Measurements from ENCODE around the gene SLC7A6OS.

SLC7A6OS gene

GRCh38 chr16:68296291-68296690 lies 14.5 kb downstream of the SLC7A6OS start:
- TF ChIP-seq MAX (IDR thresholded peaks at IDR 0.05) (no peak), CEBPB (IDR thresholded peaks at IDR 0.05) (no peak), EGR1 (IDR thresholded peaks at IDR 0.05) (no peak), EP300 (IDR thresholded peaks at IDR 0.05; ENCODE audit: borderline replicate concordance) (no peak), USF1 (IDR thresholded peaks at IDR 0.05) (no peak), NFIC (IDR thresholded peaks at IDR 0.05) (no peak), TAF1 (IDR thresholded peaks at IDR 0.05; ENCODE audit: low read depth) (no peak), TCF12 (IDR thresholded peaks at IDR 0.05; ENCODE audit: low read depth) (no peak), TEAD4 (IDR thresholded peaks at IDR 0.05) (no peak), ZBTB7A (IDR thresholded peaks at IDR 0.05; ENCODE audit: low read depth) (no peak), RAD21 (IDR thresholded peaks at IDR 0.05; ENCODE audit: low read depth) (no peak), CREB1 (IDR thresholded peaks at IDR 0.05; ENCODE audit: low read depth) (no peak), REST (IDR thresholded peaks at IDR 0.05; ENCODE audit: low read depth) (no peak), FOXM1 (IDR thresholded peaks at IDR 0.05; ENCODE audit: borderline replicate concordance, low read depth) (no peak), YY1 (IDR thresholded peaks at IDR 0.05; ENCODE audit: low read depth) (no peak)

DNA sequence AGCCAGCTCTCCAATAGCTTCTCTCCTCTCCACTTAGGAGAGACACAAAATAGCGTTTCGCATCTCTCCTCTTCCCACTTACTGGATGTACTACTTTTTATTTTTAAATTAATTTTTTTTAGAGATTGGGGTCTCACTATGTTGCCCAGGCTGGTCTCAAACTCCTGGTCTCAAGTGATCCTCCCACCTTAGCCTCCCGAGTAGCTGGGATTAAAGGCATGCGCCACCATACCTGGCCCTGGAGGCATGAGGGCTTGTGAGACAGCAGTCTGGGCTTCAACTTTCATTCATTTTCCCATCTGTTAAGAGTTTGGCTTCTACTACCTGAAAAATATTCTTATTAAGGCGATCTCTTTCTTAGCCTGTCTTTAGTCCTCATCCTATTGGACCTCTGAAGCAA lies 18.3 kb downstream of the SLC7A6OS start:
- TF ChIP-seq ZBTB7A (IDR thresholded peaks at IDR 0.05; ENCODE audit: low read depth) (no peak), CREB1 (IDR thresholded peaks at IDR 0.05; ENCODE audit: low read depth) (no peak), CEBPB (IDR thresholded peaks at IDR 0.05) (no peak), EGR1 (IDR thresholded peaks at IDR 0.05) (no peak), FOXM1 (IDR thresholded peaks at IDR 0.05; ENCODE audit: borderline replicate concordance, low read depth) (no peak), EP300 (IDR thresholded peaks at IDR 0.05; ENCODE audit: borderline replicate concordance) (no peak), TCF12 (IDR thresholded peaks at IDR 0.05; ENCODE audit: low read depth) (no peak), NFIC (IDR thresholded peaks at IDR 0.05) (no peak), RAD21 (IDR thresholded peaks at IDR 0.05; ENCODE audit: low read depth) (no peak), USF1 (IDR thresholded peaks at IDR 0.05) (no peak), REST (IDR thresholded peaks at IDR 0.05; ENCODE audit: low read depth) (no peak), MAX (IDR thresholded peaks at IDR 0.05) (no peak)

- no peak for TF ChIP-seq YY1 (IDR thresholded peaks at IDR 0.05; ENCODE audit: low read depth)
- TF ChIP-seq NFIC (IDR thresholded peaks at IDR 0.05), result no peak
- TF ChIP-seq EGR1 (IDR thresholded peaks at IDR 0.05), result no peak
- no peak for TF ChIP-seq CREB1 (IDR thresholded peaks at IDR 0.05; ENCODE audit: low read depth)
These were observed 19.5 kb downstream of the SLC7A6OS start for GRCh38 chr16:68291227-68291626.

- no peak for TF ChIP-seq USF1 (IDR thresholded peaks at IDR 0.05)
- TF ChIP-seq RAD21 (IDR thresholded peaks at IDR 0.05; ENCODE audit: low read depth), result no peak
- TF ChIP-seq NFIC (IDR thresholded peaks at IDR 0.05), result no peak
- no peak for TF ChIP-seq EGR1 (IDR thresholded peaks at IDR 0.05)
- no peak for TF ChIP-seq MAX (IDR thresholded peaks at IDR 0.05)
- no peak for TF ChIP-seq TCF12 (IDR thresholded peaks at IDR 0.05; ENCODE audit: low read depth)
- no peak for TF ChIP-seq FOXM1 (IDR thresholded peaks at IDR 0.05; ENCODE audit: borderline replicate concordance, low read depth)
These were observed 20.3 kb downstream of the SLC7A6OS start for GRCh38 chr16:68290450-68290849.

DNA sequence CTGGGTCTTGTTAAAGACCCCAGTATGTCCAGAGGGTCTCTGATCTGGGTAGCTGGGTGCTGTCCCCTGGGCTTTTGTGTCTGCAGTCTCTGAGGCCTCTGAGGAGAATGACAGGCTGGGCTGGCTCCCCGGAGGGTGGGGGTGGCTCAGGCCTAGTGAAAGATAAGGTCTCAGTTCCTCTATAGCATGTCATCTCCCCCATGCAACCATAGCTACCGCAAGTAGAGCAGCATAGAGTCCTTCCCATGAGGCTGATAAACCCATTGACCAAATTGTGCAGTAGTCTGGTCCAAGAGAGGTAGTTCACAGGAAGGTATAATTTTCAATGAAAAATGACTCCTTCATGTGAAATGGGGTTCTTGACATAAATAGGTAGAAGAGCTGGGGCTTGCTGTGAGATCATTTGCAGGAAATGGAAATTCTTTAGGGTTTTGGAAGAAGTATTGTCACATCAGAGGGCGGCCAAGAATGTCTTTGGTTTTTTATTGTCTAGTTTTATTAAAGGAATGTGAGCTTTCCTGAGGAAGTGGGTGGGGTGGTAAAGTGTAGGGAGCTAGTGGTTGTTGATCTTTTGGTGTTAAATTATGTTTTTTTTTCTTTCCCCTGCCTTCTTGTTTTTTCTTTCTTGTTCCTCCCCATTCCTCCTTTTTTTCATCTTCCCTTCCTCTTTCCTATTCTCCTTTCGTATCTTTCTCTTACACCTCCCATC lies 21.0 kb downstream of the SLC7A6OS start:
- TF ChIP-seq EGR1 (IDR thresholded peaks at IDR 0.05), result no peak

- no peak for TF ChIP-seq TAF1 (IDR thresholded peaks at IDR 0.05; ENCODE audit: low read depth)
- no peak for TF ChIP-seq REST (IDR thresholded peaks at IDR 0.05; ENCODE audit: low read depth)
- no peak for TF ChIP-seq YY1 (IDR thresholded peaks at IDR 0.05; ENCODE audit: low read depth)
- no peak for TF ChIP-seq EGR1 (IDR thresholded peaks at IDR 0.05)
- TF ChIP-seq TCF12 (IDR thresholded peaks at IDR 0.05; ENCODE audit: low read depth), result no peak
- TF ChIP-seq EP300 (IDR thresholded peaks at IDR 0.05; ENCODE audit: borderline replicate concordance), result no peak
- TF ChIP-seq CEBPB (IDR thresholded peaks at IDR 0.05), result no peak
- TF ChIP-seq USF1 (IDR thresholded peaks at IDR 0.05), result no peak
- TF ChIP-seq ZBTB7A (IDR thresholded peaks at IDR 0.05; ENCODE audit: low read depth), result no peak
- TF ChIP-seq CREB1 (IDR thresholded peaks at IDR 0.05; ENCODE audit: low read depth), result no peak
- TF ChIP-seq MAX (IDR thresholded peaks at IDR 0.05), result no peak
- TF ChIP-seq FOXM1 (IDR thresholded peaks at IDR 0.05; ENCODE audit: borderline replicate concordance, low read depth), result no peak
- no peak for TF ChIP-seq NFIC (IDR thresholded peaks at IDR 0.05)
- no peak for TF ChIP-seq TEAD4 (IDR thresholded peaks at IDR 0.05)
- TF ChIP-seq RAD21 (IDR thresholded peaks at IDR 0.05; ENCODE audit: low read depth), result no peak
These were observed 21.5 kb downstream of the SLC7A6OS start for GRCh38 chr16:68289202-68289601.

Data from Ishikawa (cell line).